HEK293 (cell line): ENCODE data around the gene CLINT1.
A peak's percentile ranks its signal among the peaks of the same experiment; 100 is the strongest.

ENCODE experiments used
- AEBP2 ChIP-seq: fragments of 450-650 bp; formaldehyde crosslinking; IDR thresholded peaks from 2 replicates; pipeline ENCODE4 v1.5.1; 2016; ENCODE audit warnings: missing biosample characterization, missing genetic modification characterization, borderline replicate concordance
- BCL11A ChIP-seq: fragments of 450-650 bp; formaldehyde crosslinking; IDR thresholded peaks from 2 replicates; pipeline ENCODE4 v1.5.1; 2016; ENCODE audit warnings: low read depth, missing biosample characterization, missing genetic modification characterization
- GLIS2 ChIP-seq: fragments of 450-650 bp; formaldehyde crosslinking; IDR thresholded peaks from 2 replicates; pipeline ENCODE4 v1.5.1; 2016; ENCODE audit warnings: missing biosample characterization, missing genetic modification characterization
- HIC1 ChIP-seq: fragments of 450-650 bp; formaldehyde crosslinking; IDR thresholded peaks from 2 replicates; pipeline ENCODE4 v1.5.1; 2016; ENCODE audit warnings: missing biosample characterization, missing genetic modification characterization
- IKZF3 ChIP-seq: fragments of 450-650 bp; IDR thresholded peaks from 2 replicates; pipeline ENCODE4 v1.5.0; 2018; ENCODE audit warnings: missing biosample characterization, mild to moderate bottlenecking, missing genetic modification characterization, moderate library complexity
- KLF10 ChIP-seq: fragments of 450-650 bp; IDR thresholded peaks from 2 replicates; pipeline ENCODE4 v1.5.1; 2018; ENCODE audit warnings: missing biosample characterization, mild to moderate bottlenecking, missing genetic modification characterization
- MYNN ChIP-seq: fragments of 450-650 bp; formaldehyde crosslinking; IDR thresholded peaks from 2 replicates; pipeline ENCODE4 v1.5.1; 2016; ENCODE audit warnings: missing biosample characterization, missing genetic modification characterization, borderline replicate concordance
- PRDM10 ChIP-seq: fragments of 450-650 bp; formaldehyde crosslinking; IDR thresholded peaks from 2 replicates; pipeline ENCODE4 v1.5.1; 2016; ENCODE audit warnings: missing biosample characterization, missing genetic modification characterization
- PRDM6 ChIP-seq: fragments of 450-650 bp; formaldehyde crosslinking; IDR thresholded peaks from 2 replicates; pipeline ENCODE4 v1.5.1; 2017; ENCODE audit warnings: missing biosample characterization, missing genetic modification characterization
- ZIC2 ChIP-seq: fragments of 450-650 bp; formaldehyde crosslinking; IDR thresholded peaks from 2 replicates; pipeline ENCODE4 v1.5.1; 2016; ENCODE audit warnings: missing biosample characterization, missing genetic modification characterization
- ZNF132 ChIP-seq: fragments of 450-650 bp; formaldehyde crosslinking; IDR thresholded peaks from 2 replicates; pipeline ENCODE4 v1.5.1; 2017; ENCODE audit warnings: missing biosample characterization, missing genetic modification characterization, borderline replicate concordance
- ZNF175 ChIP-seq: fragments of 450-650 bp; formaldehyde crosslinking; IDR thresholded peaks from 2 replicates; pipeline ENCODE4 v1.5.1; 2016; ENCODE audit warnings: missing biosample characterization, missing genetic modification characterization
- ZNF266 ChIP-seq: fragments of 450-650 bp; formaldehyde crosslinking; IDR thresholded peaks from 2 replicates; pipeline ENCODE4 v1.5.1; 2016; ENCODE audit warnings: missing biosample characterization, missing genetic modification characterization, low read depth
- ZNF324 ChIP-seq: fragments of 450-650 bp; formaldehyde crosslinking; IDR thresholded peaks from 2 replicates; pipeline ENCODE4 v1.5.1; 2016; ENCODE audit warnings: missing biosample characterization, missing genetic modification characterization
- ZNF350 ChIP-seq: fragments of 450-650 bp; formaldehyde crosslinking; IDR thresholded peaks from 2 replicates; pipeline ENCODE4 v1.5.0; 2017; ENCODE audit warnings: missing biosample characterization, mild to moderate bottlenecking, missing genetic modification characterization
- ZNF37A ChIP-seq: fragments of 450-650 bp; IDR thresholded peaks from 2 replicates; pipeline ENCODE4 v1.5.1; 2018; ENCODE audit warnings: missing biosample characterization, missing genetic modification characterization
- ZNF394 ChIP-seq: fragments of 450-650 bp; formaldehyde crosslinking; IDR thresholded peaks from 2 replicates; pipeline ENCODE4 v1.5.1; 2016; ENCODE audit warnings: missing biosample characterization, missing genetic modification characterization, mild to moderate bottlenecking, moderate library complexity, borderline replicate concordance
- ZNF449 ChIP-seq: fragments of 450-650 bp; formaldehyde crosslinking; IDR thresholded peaks from 2 replicates; pipeline ENCODE4 v1.5.1; 2017; ENCODE audit warnings: missing biosample characterization, mild to moderate bottlenecking, missing genetic modification characterization, moderate library complexity
- ZNF530 ChIP-seq: fragments of 450-650 bp; formaldehyde crosslinking; IDR thresholded peaks from 2 replicates; pipeline ENCODE4 v1.5.1; 2016; ENCODE audit warnings: low read depth, missing biosample characterization, missing genetic modification characterization
- ZNF548 ChIP-seq: fragments of 450-650 bp; formaldehyde crosslinking; IDR thresholded peaks from 2 replicates; pipeline ENCODE4 v1.5.1; 2016; ENCODE audit warnings: missing biosample characterization, missing genetic modification characterization
- ZNF629 ChIP-seq: fragments of 450-650 bp; formaldehyde crosslinking; IDR thresholded peaks from 2 replicates; pipeline ENCODE4 v1.5.1; 2017; ENCODE audit warnings: missing biosample characterization, missing genetic modification characterization
- ZNF645 ChIP-seq: fragments of 450-650 bp; formaldehyde crosslinking; IDR thresholded peaks from 2 replicates; pipeline ENCODE4; 2016; ENCODE audit warnings: missing biosample characterization, missing genetic modification characterization
- ZNF660 ChIP-seq: fragments of 450-650 bp; IDR thresholded peaks from 2 replicates; pipeline ENCODE4 v1.5.1; 2018; ENCODE audit warnings: missing biosample characterization, mild to moderate bottlenecking, missing genetic modification characterization
- ZNF777 ChIP-seq: fragments of 450-650 bp; formaldehyde crosslinking; IDR thresholded peaks from 2 replicates; pipeline ENCODE4 v1.5.1; 2017; ENCODE audit warnings: missing biosample characterization, missing genetic modification characterization, borderline replicate concordance
- ZNF785 ChIP-seq: fragments of 450-650 bp; formaldehyde crosslinking; IDR thresholded peaks from 2 replicates; pipeline ENCODE4 v1.5.1; 2016; ENCODE audit warnings: missing biosample characterization, missing genetic modification characterization
- ZNF792 ChIP-seq: fragments of 450-650 bp; formaldehyde crosslinking; IDR thresholded peaks from 2 replicates; pipeline ENCODE4 v1.5.1; 2016; ENCODE audit warnings: missing biosample characterization, missing genetic modification characterization
- ZSCAN16 ChIP-seq: fragments of 450-650 bp; formaldehyde crosslinking; IDR thresholded peaks from 2 replicates; pipeline ENCODE4 v1.5.1; 2016; ENCODE audit warnings: missing biosample characterization, missing genetic modification characterization
- ZXDB ChIP-seq: fragments of 450-650 bp; formaldehyde crosslinking; IDR thresholded peaks from 2 replicates; pipeline ENCODE4 v1.5.1; 2016; ENCODE audit warnings: missing biosample characterization, missing genetic modification characterization

CLINT1 gene

GRCh38 chr5:157858527-157859226 is at the start of gene CLINT1 (continued):
- TF ChIP-seq HIC1 = peak; percentile 87
- TF ChIP-seq ZNF530 (tag by site-specific recombination) = no peak
- no peak for TF ChIP-seq ZNF449 (tag by site-specific recombination)
- no peak for TF ChIP-seq AEBP2 (tag by site-specific recombination)
- peak; percentile 73 for TF ChIP-seq ZXDB
- peak; percentile 94 for TF ChIP-seq ZNF777 (tag by site-specific recombination)
- peak; percentile 91 for TF ChIP-seq GLIS2 (tag by site-specific recombination)
- 0 out of 2 replicates have a peak, but pooled peaks have one; percentile 30 for TF ChIP-seq ZNF660 (tag by site-specific recombination)
- TF ChIP-seq BCL11A (tag by site-specific recombination) = no peak
- peak; percentile 34; the same call in 1 of the 2 replicates for TF ChIP-seq ZIC2
- no peak for TF ChIP-seq ZNF548 (tag by site-specific recombination)
- no peak for TF ChIP-seq KLF10 (tag by site-specific recombination)
- no peak for TF ChIP-seq PRDM6 (tag by site-specific recombination)
- no peak for TF ChIP-seq ZNF792 (tag by site-specific recombination)
- no peak for TF ChIP-seq ZSCAN16 (tag by site-specific recombination)
- TF ChIP-seq ZNF645 = no peak
- no peak for TF ChIP-seq ZNF37A (tag by site-specific recombination)
- TF ChIP-seq ZNF629 (tag by site-specific recombination) = peak; percentile 72
- no peak for TF ChIP-seq ZNF175
- no peak for TF ChIP-seq ZNF132 (tag by site-specific recombination)
- no peak for TF ChIP-seq MYNN (tag by site-specific recombination)
- TF ChIP-seq IKZF3 (tag by site-specific recombination) = no peak
- no peak; the same call in 1 of the 2 replicates for TF ChIP-seq ZNF785
- no peak for TF ChIP-seq ZNF266 (tag by site-specific recombination)
- TF ChIP-seq PRDM10 (tag by site-specific recombination) = peak; percentile 35; the same call in 1 of the 2 replicates
- TF ChIP-seq ZNF350 (tag by site-specific recombination) = no peak
- 0 out of 2 replicates have a peak, but pooled peaks have one; percentile 30 for TF ChIP-seq ZNF394 (tag by site-specific recombination)
- TF ChIP-seq ZNF324 (tag by site-specific recombination) = 0 out of 2 replicates have a peak, but pooled peaks have one; percentile 40
